MM.1S (cell line): Measurements from ENCODE around the gene MIOX.

ENCODE experiments used
- DNase-seq: peaks from one replicate; pipeline ENCODE4 v3.0.0-alpha.2; 2015
- H2AFZ ChIP-seq: fragments of 300-600 bp; sonication (generic); 2 replicates; pipeline ENCODE4 v1.6.0; 2016; ENCODE audit warnings: antibody characterized with exemption, low read length
- H3F3A ChIP-seq: fragments of 300-600 bp; sonication (generic); 2 replicates; pipeline ENCODE4 v1.6.1; 2016; ENCODE audit warnings: mild to moderate bottlenecking, antibody characterized with exemption, low read length, moderate library complexity, mixed read lengths; ENCODE audit not compliant: insufficient read depth
- H3K27ac ChIP-seq: fragments of 300-600 bp; sonication (generic); 2 replicates; pipeline ENCODE4 v1.5.1; 2016; ENCODE audit warnings: mild to moderate bottlenecking, low read length
- H3K27me3 ChIP-seq: fragments of 300-600 bp; sonication (generic); replicated peaks from 2 replicates; pipeline ENCODE4 v1.6.0; 2016; ENCODE audit warnings: low read length; ENCODE audit not compliant: insufficient read depth
- H3K36me3 ChIP-seq: fragments of 300-600 bp; sonication (generic); replicated peaks from 2 replicates; pipeline ENCODE4 v1.6.1; 2016; ENCODE audit warnings: mild to moderate bottlenecking, low read length, mixed read lengths; ENCODE audit not compliant: insufficient read depth
- H3K4me1 ChIP-seq: fragments of 300-600 bp; sonication (generic); 2 replicates; pipeline ENCODE4 v1.6.1; 2016; ENCODE audit warnings: low read length, mixed read lengths
- H3K4me2 ChIP-seq: fragments of 300-600 bp; sonication (generic); 2 replicates; pipeline ENCODE4 v1.6.0; 2016; ENCODE audit warnings: low read depth, low read length
- H3K4me3 ChIP-seq: fragments of 300-600 bp; sonication (generic); 2 replicates; pipeline ENCODE4 v1.5.1; 2016; ENCODE audit warnings: low read length, mixed read lengths
- H3K79me2 ChIP-seq: fragments of 300-600 bp; sonication (generic); 2 replicates; pipeline ENCODE4 v1.6.1; 2016; ENCODE audit warnings: mixed run types, low read length, mixed read lengths
- H3K9ac ChIP-seq: fragments of 300-600 bp; sonication (generic); 2 replicates; pipeline ENCODE4 v1.6.1; 2016; ENCODE audit warnings: low read length, mixed read lengths
- H3K9me2 ChIP-seq: fragments of 300-600 bp; sonication (generic); replicated peaks from 2 replicates; pipeline ENCODE4 v1.6.1; 2016; ENCODE audit warnings: mild to moderate bottlenecking, low read length, mixed read lengths; ENCODE audit not compliant: insufficient read depth
- H3K9me3 ChIP-seq: fragments of 300-600 bp; sonication (generic); replicated peaks from 2 replicates; pipeline ENCODE4 v1.6.1; 2016; ENCODE audit warnings: mild to moderate bottlenecking, low read length, mixed read lengths; ENCODE audit not compliant: insufficient read depth
- H4K20me1 ChIP-seq: fragments of 300-600 bp; sonication (generic); 2 replicates; pipeline ENCODE4 v1.6.1; 2016; ENCODE audit warnings: mild to moderate bottlenecking, low read length, moderate library complexity, mixed read lengths; ENCODE audit not compliant: insufficient read depth
- CTCF ChIP-seq: fragments of 300-600 bp; sonication (generic); IDR thresholded peaks from 2 replicates; pipeline ENCODE4 v1.5.1; 2016; ENCODE audit warnings: antibody characterized with exemption, low read length, mixed read lengths
- EZH2 ChIP-seq: fragments of 300-600 bp; sonication (generic); optimal IDR thresholded peaks from 2 replicates; pipeline ENCODE3; 2017; ENCODE audit warnings: low read depth, mild to moderate bottlenecking, antibody characterized with exemption, low read length, mixed read lengths
- EZH2phosphoT487 ChIP-seq: fragments of 300-600 bp; sonication (generic); IDR thresholded peaks from 2 replicates; pipeline ENCODE4 v1.6.1; 2018; ENCODE audit warnings: antibody characterized with exemption, low read length

MIOX gene

GRCh38 chr22:50454556-50455075, 32.0 kb upstream of the MIOX start:
- Histone ChIP-seq H4K20me1 (no peaks in the 10 kb centered on the region), H3K36me3 (no peaks in the 10 kb centered on the region)

GRCh38 chr22:50455201-50455600, 31.5 kb upstream of the MIOX start:
- H3K4me1 ChIP-seq, result no peaks in the 10 kb centered on the region
- DNase-seq, result no peak
- no peak overlapping the region for H3K4me3 ChIP-seq
- TF ChIP-seq EZH2phosphoT487 (no peak), EZH2 (no peak), CTCF (no peak)
- no peaks in the 10 kb centered on the region for H3K27me3 ChIP-seq
- H3K36me3 ChIP-seq, result no peaks in the 10 kb centered on the region
- H3F3A ChIP-seq, result no peaks in the 10 kb centered on the region
- H3K9ac ChIP-seq, result no peak overlapping the region
- no peaks in the 10 kb centered on the region for H3K9me2 ChIP-seq
- no peaks in the 10 kb centered on the region for H3K9me3 ChIP-seq
- H3K27ac ChIP-seq, result no peak overlapping the region
- no peaks in the 10 kb centered on the region for H4K20me1 ChIP-seq
- no peak overlapping the region for H2AFZ ChIP-seq
- no peak overlapping the region for H3K4me2 ChIP-seq
- H3K79me2 ChIP-seq, result no peaks in the 10 kb centered on the region

More at GRCh38 chr22:50454556-50455075, 32.0 kb upstream of the MIOX start:
- no peak overlapping the region for H3K9ac ChIP-seq
- TF ChIP-seq EZH2phosphoT487 (no peak), EZH2 (no peak), CTCF (no peak)
- DNase-seq, result no peak
- H3K27ac ChIP-seq, result no peak overlapping the region
- H3K27me3 ChIP-seq, result no peaks in the 10 kb centered on the region
- H2AFZ ChIP-seq, result no peak overlapping the region
- H3K9me2 ChIP-seq, result no peaks in the 10 kb centered on the region
- H3K9me3 ChIP-seq, result no peaks in the 10 kb centered on the region
- H3K79me2 ChIP-seq, result no peaks in the 10 kb centered on the region
- no peaks in the 10 kb centered on the region for H3K4me1 ChIP-seq
- H3F3A ChIP-seq, result no peaks in the 10 kb centered on the region; the same call in 1 of the 2 replicates
- no peak overlapping the region for H3K4me2 ChIP-seq
- no peak overlapping the region for H3K4me3 ChIP-seq

GRCh38 chr22:50456026-50456425, 30.6 kb upstream of the MIOX start:
- Histone ChIP-seq H3F3A (no peaks in the 10 kb centered on the region), H3K27ac (no peak overlapping the region), H3K4me1 (no peaks in the 10 kb centered on the region), H3K36me3 (no peaks in the 10 kb centered on the region), H3K4me3 (no peak overlapping the region), H3K27me3 (no peaks in the 10 kb centered on the region), H2AFZ (no peak overlapping the region), H3K9me3 (no peaks in the 10 kb centered on the region), H3K9ac (no peak overlapping the region), H3K79me2 (no peaks in the 10 kb centered on the region), H3K9me2 (no peaks in the 10 kb centered on the region), H3K4me2 (no peak overlapping the region), H4K20me1 (no peaks in the 10 kb centered on the region)
- TF ChIP-seq EZH2phosphoT487, result no peak
- TF ChIP-seq EZH2, result no peak
- no peak for TF ChIP-seq CTCF
- no peak for DNase-seq
